Stimulated activated CD8-positive, alpha-beta memory T cell treated with anti-CD3 and anti-CD28 coated beads, Interleukin-12 subunit alpha, Interleukin-12 subunit beta, amount 100 ng/mL, for 4 hours (primary cell): ENCODE data around the gene TNKS2.

Experiments
- DNase-seq: peaks from one replicate; pipeline ENCODE4 v3.0.0-alpha.2; 2020; ENCODE audit warnings: low read depth

Gene TNKS2

DNA sequence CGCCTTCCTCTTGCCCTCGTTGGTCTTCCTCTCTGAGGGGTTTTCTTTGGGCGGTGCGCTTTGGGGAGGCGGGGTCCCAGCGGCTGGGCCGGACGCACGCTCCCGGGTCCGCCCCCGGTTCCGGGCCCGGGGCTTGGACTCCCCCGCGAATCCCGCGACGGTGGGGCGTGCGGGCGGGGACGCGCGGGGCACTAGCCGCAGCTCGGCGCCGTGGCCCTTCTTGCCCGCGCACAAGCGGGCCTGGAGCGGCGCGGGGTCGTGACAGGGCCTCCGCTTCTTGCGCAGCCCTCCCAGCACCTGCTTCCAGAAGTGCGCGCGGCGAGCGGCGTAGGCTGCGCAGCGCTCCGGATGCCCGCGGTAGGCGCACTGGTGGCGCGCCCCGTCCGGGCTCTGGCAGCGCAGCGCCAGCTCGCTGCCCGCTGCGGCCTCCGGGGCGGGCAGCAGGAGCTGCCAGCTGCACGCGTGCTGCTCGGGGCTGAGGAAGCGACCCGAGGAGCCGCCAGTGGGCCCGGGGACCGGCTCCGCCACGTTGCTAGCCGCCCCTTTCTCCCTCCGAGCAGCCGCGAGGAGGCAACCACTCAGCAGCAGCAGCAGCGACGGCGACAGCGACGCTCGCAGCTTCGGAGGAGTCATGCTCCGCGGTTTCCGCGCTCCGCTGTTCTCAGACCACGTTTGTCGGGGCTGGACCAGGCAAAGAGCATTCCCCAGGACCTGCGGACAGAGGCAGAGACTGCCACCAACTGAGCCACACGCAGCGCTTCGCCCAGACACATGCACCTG, 110.3 kb downstream of the TNKS2 start:
- DNase-seq = peak; percentile 59

DNA sequence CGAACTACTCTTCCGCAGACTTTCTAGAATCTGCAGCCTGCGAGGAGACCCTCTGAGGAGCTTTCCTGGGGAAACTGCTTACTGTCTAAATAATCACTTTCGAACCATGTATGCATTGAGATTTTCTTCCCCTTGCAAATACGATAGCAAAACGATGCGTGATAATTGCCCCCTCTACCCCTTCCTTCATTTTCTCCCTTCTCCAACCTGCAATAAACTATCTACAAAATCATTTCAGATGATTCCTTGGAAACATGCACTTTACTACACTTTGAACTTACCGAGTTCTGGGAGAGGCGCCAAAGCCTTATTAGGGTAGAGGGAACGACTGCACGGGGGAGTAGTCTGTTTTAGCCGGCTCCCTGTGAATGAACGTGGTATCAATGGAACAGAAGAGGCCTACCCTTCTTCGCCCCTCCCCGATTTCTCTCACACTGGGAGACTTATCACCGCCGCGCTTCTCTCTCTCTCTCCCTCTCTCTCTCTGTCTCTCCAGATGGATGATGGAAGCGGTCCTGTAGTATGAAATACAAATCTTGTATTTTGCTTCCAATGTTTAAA, 111.0 kb downstream of the TNKS2 start, which contains the start of gene FGFBP3:
FGFBP3 (minus strand) TSS at position 370 of the 561 bp plus-strand sequence. CDS start 517 bp downstream, outside the sequence.
- no peak for DNase-seq

DNA sequence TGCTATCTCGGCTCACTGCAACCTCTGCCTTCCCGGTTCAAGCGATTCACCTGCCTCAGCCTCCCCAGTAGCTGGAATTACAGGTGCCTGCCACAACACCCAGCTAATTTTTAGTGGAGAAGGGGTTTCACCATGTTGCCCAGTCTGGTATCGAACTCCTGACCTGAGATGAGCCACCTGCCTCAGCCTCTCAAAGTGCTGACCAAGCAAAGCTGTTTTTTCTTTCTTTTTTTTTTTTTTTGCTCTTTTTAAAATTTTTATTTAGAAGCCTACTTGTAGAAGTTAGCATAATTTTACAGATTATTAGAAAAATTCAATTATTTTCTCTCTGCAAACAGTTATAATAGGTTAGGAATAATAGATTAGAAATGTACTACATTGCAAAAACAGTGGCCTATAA, 112.2 kb downstream of the TNKS2 start:
- no peak for DNase-seq
